Osteoblast (primary cell): Measurements from ENCODE around the gene DHRS13. TPM values are rescaled to one million over a fixed set of nuclear protein-coding genes. Genes with fewer than 3 reads are reported as not detected.
A peak's percentile ranks its signal among the peaks of the same experiment; 100 is the strongest.

ENCODE experiments used
- DNase-seq: peaks from one replicate; pipeline ENCODE4 v3.0.0; 2011; ENCODE audit warnings: low spot score, mixed read lengths; ENCODE audit not compliant: insufficient read length; ENCODE audit errors: missing footprints
- H2AFZ ChIP-seq: 2 replicates; pipeline ENCODE4 v1.6.0; 2011; ENCODE audit warnings: mild to moderate bottlenecking, low read length
- H3K27ac ChIP-seq: 2 replicates; pipeline ENCODE4 v1.5.1; 2011; ENCODE audit warnings: mild to moderate bottlenecking, low read depth, low read length, moderate library complexity
- H3K27me3 ChIP-seq: 2 replicates; pipeline ENCODE4 v1.6.0; 2012; ENCODE audit warnings: mild to moderate bottlenecking, control low read depth, inconsistent platforms, low read length, moderate library complexity; ENCODE audit not compliant: insufficient read depth
- H3K36me3 ChIP-seq: 2 replicates; pipeline ENCODE4 v1.5.1; 2011; ENCODE audit warnings: mild to moderate bottlenecking, low read length, control low read depth, moderate library complexity; ENCODE audit not compliant: insufficient read depth
- H3K4me1 ChIP-seq: 2 replicates; pipeline ENCODE4 v1.5.1; 2011; ENCODE audit warnings: mild to moderate bottlenecking, low read length, control low read depth, moderate library complexity; ENCODE audit not compliant: insufficient read depth
- H3K4me2 ChIP-seq: 2 replicates; pipeline ENCODE4 v1.6.0; 2011; ENCODE audit warnings: mild to moderate bottlenecking, low read length; ENCODE audit not compliant: insufficient read depth
- H3K4me3 ChIP-seq: fragments of 200-600 bp; sonication (generic); 3 replicates; pipeline ENCODE4 v1.5.1; 2012; ENCODE audit warnings: mild to moderate bottlenecking, low read length, inconsistent platforms; ENCODE audit not compliant: insufficient read depth
- H3K79me2 ChIP-seq: 2 replicates; pipeline ENCODE4 v1.6.0; 2012; ENCODE audit warnings: mild to moderate bottlenecking, low read length, control low read depth, inconsistent platforms; ENCODE audit not compliant: insufficient read depth
- H3K9me3 ChIP-seq: 2 replicates; pipeline ENCODE4 v1.5.1; 2011; ENCODE audit warnings: low read depth, low read length, control low read depth
- H4K20me1 ChIP-seq: 2 replicates; pipeline ENCODE4 v1.6.0; 2012; ENCODE audit warnings: mild to moderate bottlenecking, low read length, control low read depth; ENCODE audit not compliant: insufficient read depth
- CTCF ChIP-seq: IDR thresholded peaks from 2 replicates; pipeline ENCODE4 v1.5.1; 2011; ENCODE audit warnings: mild to moderate bottlenecking, low read depth, low read length, moderate library complexity; ENCODE audit errors: extremely low read depth
- total RNA-seq: library from RNA; depleted of rRNA; stranded (reverse); fragments of >200 nt; gene quantifications from 2 replicates; pipeline ENCODE4 v1.2.3, GENCODE V29; 2012

DHRS13 gene
- total RNA-seq, 1 donor: 6.2 TPM

GRCh38 chr17:28911411-28912045, 8.6 kb upstream of the DHRS13 start:
- no peaks in the 10 kb centered on the region for H3K9me3 ChIP-seq
- no peak overlapping the region for H3K4me3 ChIP-seq
- H3K27ac ChIP-seq: peak overlapping the region; percentile 22
- peaks cover 9% of the 10 kb centered on the region for H3K4me1 ChIP-seq
- H3K4me2 ChIP-seq: no peak overlapping the region
- no peak for DNase-seq
- H3K79me2 ChIP-seq: peaks cover 2% of the 10 kb centered on the region
- no peaks in the 10 kb centered on the region for H3K27me3 ChIP-seq
- H3K36me3 ChIP-seq: peaks cover 96% of the 10 kb centered on the region
- no peak overlapping the region for H2AFZ ChIP-seq
- TF ChIP-seq CTCF: no peak
- H4K20me1 ChIP-seq: peaks cover 27% of the 10 kb centered on the region

- no peak for TF ChIP-seq CTCF
- Histone ChIP-seq H4K20me1 (peaks cover 17% of the 10 kb centered on the region), H3K79me2 (peaks cover 2% of the 10 kb centered on the region), H3K27me3 (no peaks in the 10 kb centered on the region), H3K4me2 (no peak overlapping the region), H3K4me3 (no peak overlapping the region), H2AFZ (no peak overlapping the region), H3K36me3 (peaks cover 96% of the 10 kb centered on the region), H3K27ac (no peak overlapping the region), H3K9me3 (no peaks in the 10 kb centered on the region), H3K4me1 (peaks cover 9% of the 10 kb centered on the region)
- no peak for DNase-seq
Observed at GRCh38 chr17:28910534-28910933, 7.7 kb upstream of the DHRS13 start.

GRCh38 chr17:28908640-28909167, 5.8 kb upstream of the DHRS13 start:
- Histone ChIP-seq H3K9me3 (no peaks in the 10 kb centered on the region), H4K20me1 (peaks cover 17% of the 10 kb centered on the region), H2AFZ (no peak overlapping the region), H3K4me2 (no peak overlapping the region), H3K4me1 (peaks cover 9% of the 10 kb centered on the region), H3K27me3 (no peaks in the 10 kb centered on the region), H3K27ac (no peak overlapping the region), H3K36me3 (peaks cover 85% of the 10 kb centered on the region), H3K79me2 (peaks cover 2% of the 10 kb centered on the region), H3K4me3 (no peak overlapping the region)
- TF ChIP-seq CTCF: no peak
- peak; percentile 94 for DNase-seq

GRCh38 chr17:28907709-28908475, 5.0 kb upstream of the DHRS13 start:
- no peak for TF ChIP-seq CTCF
- Histone ChIP-seq H4K20me1 (peaks cover 21% of the 10 kb centered on the region), H3K36me3 (peaks cover 77% of the 10 kb centered on the region), H3K27me3 (no peaks in the 10 kb centered on the region), H3K27ac (no peak overlapping the region), H3K9me3 (no peaks in the 10 kb centered on the region), H3K4me2 (no peak overlapping the region), H3K79me2 (peaks cover 2% of the 10 kb centered on the region), H2AFZ (no peak overlapping the region), H3K4me1 (peaks cover 14% of the 10 kb centered on the region), H3K4me3 (no peak overlapping the region)
- DNase-seq: no peak
